ENCODE measurements around the gene ADARB2.

Gene ADARB2

DNA sequence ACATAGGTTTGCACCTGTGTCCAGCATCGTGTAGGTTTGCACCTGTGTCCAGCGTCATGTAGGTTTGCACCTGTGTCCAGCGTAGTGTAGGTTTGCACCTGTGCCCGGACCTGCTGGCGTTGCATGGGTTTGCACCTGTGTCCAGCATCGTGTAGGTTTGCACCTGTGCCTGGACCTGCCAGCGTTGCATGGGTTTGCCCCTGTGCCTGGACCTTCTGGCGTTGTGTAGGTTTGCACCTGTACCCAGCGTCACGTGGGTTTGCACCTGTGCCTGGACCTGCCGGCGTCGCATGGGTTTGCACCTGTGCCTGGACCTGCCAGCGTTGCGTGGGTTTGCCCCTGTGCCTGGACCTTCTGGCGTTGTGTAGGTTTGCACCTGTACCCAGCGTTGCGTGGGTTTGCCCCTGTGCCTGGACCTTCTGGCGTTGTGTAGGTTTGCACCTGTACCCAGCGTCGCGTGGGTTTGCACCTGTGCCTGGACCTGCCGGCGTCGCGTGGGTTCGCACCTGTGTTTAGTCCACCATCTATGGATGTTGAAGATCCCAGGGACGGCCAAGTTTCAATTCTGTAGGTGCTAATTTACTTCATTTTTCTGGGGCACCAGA is 523.2 kb downstream of the ADARB2 start:
- TF ChIP-seq, protein P1, sequence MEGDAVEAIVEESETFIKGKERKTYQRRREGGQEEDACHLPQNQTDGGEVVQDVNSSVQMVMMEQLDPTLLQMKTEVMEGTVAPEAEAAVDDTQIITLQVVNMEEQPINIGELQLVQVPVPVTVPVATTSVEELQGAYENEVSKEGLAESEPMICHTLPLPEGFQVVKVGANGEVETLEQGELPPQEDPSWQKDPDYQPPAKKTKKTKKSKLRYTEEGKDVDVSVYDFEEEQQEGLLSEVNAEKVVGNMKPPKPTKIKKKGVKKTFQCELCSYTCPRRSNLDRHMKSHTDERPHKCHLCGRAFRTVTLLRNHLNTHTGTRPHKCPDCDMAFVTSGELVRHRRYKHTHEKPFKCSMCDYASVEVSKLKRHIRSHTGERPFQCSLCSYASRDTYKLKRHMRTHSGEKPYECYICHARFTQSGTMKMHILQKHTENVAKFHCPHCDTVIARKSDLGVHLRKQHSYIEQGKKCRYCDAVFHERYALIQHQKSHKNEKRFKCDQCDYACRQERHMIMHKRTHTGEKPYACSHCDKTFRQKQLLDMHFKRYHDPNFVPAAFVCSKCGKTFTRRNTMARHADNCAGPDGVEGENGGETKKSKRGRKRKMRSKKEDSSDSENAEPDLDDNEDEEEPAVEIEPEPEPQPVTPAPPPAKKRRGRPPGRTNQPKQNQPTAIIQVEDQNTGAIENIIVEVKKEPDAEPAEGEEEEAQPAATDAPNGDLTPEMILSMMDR (IDR thresholded peaks at IDR 0.05; ENCODE audit: poor library complexity, severe bottlenecking), result no peak
- no peaks in the 10 kb centered on the region for H3K9me3 ChIP-seq (ENCODE audit: severe bottlenecking)

DNA sequence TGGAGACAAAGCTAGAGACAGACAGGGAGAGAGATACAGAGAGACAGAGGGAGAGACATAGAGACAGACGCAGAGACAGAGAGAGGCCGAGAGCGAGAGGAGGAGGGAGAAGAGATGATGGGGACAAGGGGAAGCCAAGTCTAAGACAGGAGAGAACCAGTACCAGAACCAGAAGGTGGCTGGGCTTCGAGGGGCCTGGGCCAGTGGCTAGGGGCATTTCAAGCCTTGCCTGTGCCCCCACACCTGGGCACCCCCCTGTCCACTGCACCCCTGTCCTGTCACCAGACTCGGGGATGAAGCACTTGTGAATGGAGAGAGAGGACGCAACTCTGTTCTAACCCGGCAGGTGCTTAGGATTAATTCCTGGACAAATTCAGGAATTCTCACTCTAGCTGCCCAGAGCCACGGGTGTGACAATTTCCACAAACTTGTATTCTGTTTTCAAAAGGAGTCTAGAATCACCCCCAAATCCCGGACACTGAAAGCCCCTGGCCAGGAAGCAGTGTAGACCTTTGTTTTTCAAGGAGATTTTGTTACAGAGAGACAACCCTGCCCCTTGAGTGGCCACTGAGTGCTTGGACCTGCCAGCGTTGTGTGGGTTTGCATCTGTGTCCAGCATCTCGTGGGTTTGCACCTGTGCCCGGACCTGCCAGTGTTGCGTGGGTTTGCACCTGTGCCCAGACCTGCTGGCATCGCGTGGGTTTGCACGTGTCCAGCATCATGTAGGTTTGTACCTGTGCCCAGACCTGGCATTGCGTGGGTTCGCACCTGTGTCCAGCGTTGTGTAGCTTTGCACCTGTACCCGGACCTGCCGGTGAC is 523.9 kb downstream of the ADARB2 start:
- ATAC-seq (ENCODE audit: low read depth) (no peak), DNase-seq (ENCODE audit: low spot score) (no peak)
- Histone ChIP-seq H3K27ac (ENCODE audit: poor library complexity, severe bottlenecking) (no peak overlapping the region), H3K36me3 (ENCODE audit: low read depth) (no peaks in the 10 kb centered on the region), H3K4me3 (ENCODE audit: severe bottlenecking) (no peak overlapping the region), H3K27me3 (ENCODE audit: insufficient read depth, poor library complexity, severe bottlenecking) (no peaks in the 10 kb centered on the region), H3K9me3 (ENCODE audit: severe bottlenecking) (no peaks in the 10 kb centered on the region), H3K4me1 (ENCODE audit: insufficient read depth, poor library complexity, severe bottlenecking) (no peaks in the 10 kb centered on the region)
- TF ChIP-seq, protein P1 (IDR thresholded peaks at IDR 0.05; ENCODE audit: poor library complexity, severe bottlenecking), result no peak

More for the DNA sequence above, 523.2 kb downstream of the ADARB2 start:
- no peak overlapping the region for H3K4me3 ChIP-seq (ENCODE audit: severe bottlenecking)
- H3K27ac ChIP-seq (ENCODE audit: poor library complexity, severe bottlenecking), result no peak overlapping the region
- ATAC-seq (ENCODE audit: low read depth), result no peak
- H3K27me3 ChIP-seq (ENCODE audit: insufficient read depth, poor library complexity, severe bottlenecking), result no peaks in the 10 kb centered on the region
- H3K4me1 ChIP-seq (ENCODE audit: insufficient read depth, poor library complexity, severe bottlenecking), result no peaks in the 10 kb centered on the region
- no peaks in the 10 kb centered on the region for H3K36me3 ChIP-seq (ENCODE audit: low read depth)
- no peak for DNase-seq (ENCODE audit: low spot score)

DNA sequence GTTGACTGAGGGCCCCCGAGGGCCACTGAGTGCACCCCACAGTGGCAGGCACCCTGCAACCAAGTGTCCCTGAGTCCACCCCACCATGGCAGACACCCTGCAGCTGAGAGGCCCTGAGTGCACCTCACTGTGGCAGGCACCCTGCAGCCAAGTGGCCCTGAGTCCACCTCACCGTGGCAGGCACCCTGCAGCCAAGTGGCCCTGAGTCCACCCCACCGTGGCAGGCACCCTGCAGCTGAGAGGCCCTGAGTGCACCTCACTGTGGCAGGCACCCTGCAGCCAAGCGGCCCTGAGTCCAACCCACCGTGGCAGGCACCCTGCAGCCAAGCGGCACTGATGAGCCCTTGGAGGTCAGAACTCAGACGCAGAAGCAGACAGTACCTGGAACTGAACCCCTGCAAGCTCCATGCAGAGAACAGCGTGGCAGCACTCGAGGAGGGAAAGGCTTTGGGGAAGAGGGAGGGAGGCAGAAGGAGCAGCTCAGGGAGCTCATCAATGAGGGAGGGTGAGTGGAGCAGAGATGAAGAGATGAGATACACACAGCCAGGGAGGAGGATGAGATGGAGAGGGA is 524.7 kb downstream of the ADARB2 start:
- no peak overlapping the region for H3K4me3 ChIP-seq (ENCODE audit: severe bottlenecking)
- ATAC-seq (ENCODE audit: low read depth) (no peak), DNase-seq (ENCODE audit: low spot score) (no peak)
- H3K27me3 ChIP-seq (ENCODE audit: insufficient read depth, poor library complexity, severe bottlenecking), result no peaks in the 10 kb centered on the region
- H3K4me1 ChIP-seq (ENCODE audit: insufficient read depth, poor library complexity, severe bottlenecking), result no peaks in the 10 kb centered on the region
- H3K9me3 ChIP-seq (ENCODE audit: severe bottlenecking), result no peaks in the 10 kb centered on the region
- TF ChIP-seq, protein P1 (IDR thresholded peaks at IDR 0.05; ENCODE audit: poor library complexity, severe bottlenecking), result no peak
- H3K36me3 ChIP-seq (ENCODE audit: low read depth), result no peaks in the 10 kb centered on the region
- no peak overlapping the region for H3K27ac ChIP-seq (ENCODE audit: poor library complexity, severe bottlenecking)

GRCh38 chr10:1211844-1212570 is 525.3 kb downstream of the ADARB2 start:
- ATAC-seq (ENCODE audit: low read depth), result no peak
- no peaks in the 10 kb centered on the region for H3K27me3 ChIP-seq (ENCODE audit: insufficient read depth, poor library complexity, severe bottlenecking)
- TF ChIP-seq, protein P1 (IDR thresholded peaks at IDR 0.05; ENCODE audit: poor library complexity, severe bottlenecking), result no peak

More at GRCh38 chr10:1211844-1212570, 525.3 kb downstream of the ADARB2 start:
- no peak for DNase-seq (ENCODE audit: low spot score)
- no peak overlapping the region for H3K4me3 ChIP-seq (ENCODE audit: severe bottlenecking)
- H3K9me3 ChIP-seq (ENCODE audit: severe bottlenecking), result no peaks in the 10 kb centered on the region
- H3K4me1 ChIP-seq (ENCODE audit: insufficient read depth, poor library complexity, severe bottlenecking), result no peaks in the 10 kb centered on the region
- no peaks in the 10 kb centered on the region for H3K36me3 ChIP-seq (ENCODE audit: low read depth)
- H3K27ac ChIP-seq (ENCODE audit: poor library complexity, severe bottlenecking), result no peak overlapping the region

Measured in RWPE2 (cell line).